ENCODE measurements around the gene MVB12B. TPM values are rescaled to one million over a fixed set of nuclear protein-coding genes. Genes with fewer than 3 reads are reported as not detected.

Gene MVB12B
- total RNA-seq, 4 donors from 2014 or later = 15.7 to 27.3 (median 22.7) TPM

DNA sequence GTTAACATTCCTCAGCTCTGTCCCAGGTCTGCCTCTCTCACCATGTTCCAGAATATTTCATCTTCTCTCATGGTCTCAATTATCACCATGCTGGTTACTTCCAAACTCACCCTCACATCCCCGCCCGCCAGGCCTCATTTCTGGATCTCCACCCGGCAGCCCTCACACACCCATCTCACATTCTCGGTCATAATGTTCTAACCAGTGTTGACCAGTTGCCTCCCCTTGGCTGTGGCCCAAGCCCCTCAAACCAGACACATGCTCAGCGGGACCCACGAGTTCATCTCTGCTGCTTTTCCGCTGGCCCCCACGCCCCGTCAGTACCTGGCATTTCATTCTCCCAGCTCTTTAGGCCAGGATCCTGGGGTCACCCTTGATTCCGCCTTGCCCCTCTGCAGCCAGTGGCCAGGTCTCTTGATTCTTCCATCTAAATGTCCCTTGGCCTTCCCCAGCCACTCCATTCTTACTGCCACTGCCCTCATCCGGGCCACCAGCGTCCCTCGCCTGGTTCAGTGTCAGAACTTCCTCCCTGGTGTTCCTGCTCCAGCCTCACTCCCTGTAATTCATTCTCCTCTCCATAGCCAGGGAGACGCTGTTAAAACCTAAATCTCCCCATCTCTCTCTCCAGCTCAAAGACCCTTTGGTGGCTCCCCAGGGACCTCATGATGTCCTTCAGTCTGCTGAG lies 141.7 kb downstream of the MVB12B start:
- H3K9me3 ChIP-seq = no peaks in the 10 kb centered on the region
- DNase-seq = no peak
- intact Hi-C loops (cut with DNase I; ENCODE audit: low total_unique reads) = no loop called here
- no peak overlapping the region for H3K27ac ChIP-seq
- no peaks in the 10 kb centered on the region for H3K27me3 ChIP-seq
- no peak for TF ChIP-seq POLR2A (IDR thresholded peaks at IDR 0.05)
- TF ChIP-seq, protein P1, sequence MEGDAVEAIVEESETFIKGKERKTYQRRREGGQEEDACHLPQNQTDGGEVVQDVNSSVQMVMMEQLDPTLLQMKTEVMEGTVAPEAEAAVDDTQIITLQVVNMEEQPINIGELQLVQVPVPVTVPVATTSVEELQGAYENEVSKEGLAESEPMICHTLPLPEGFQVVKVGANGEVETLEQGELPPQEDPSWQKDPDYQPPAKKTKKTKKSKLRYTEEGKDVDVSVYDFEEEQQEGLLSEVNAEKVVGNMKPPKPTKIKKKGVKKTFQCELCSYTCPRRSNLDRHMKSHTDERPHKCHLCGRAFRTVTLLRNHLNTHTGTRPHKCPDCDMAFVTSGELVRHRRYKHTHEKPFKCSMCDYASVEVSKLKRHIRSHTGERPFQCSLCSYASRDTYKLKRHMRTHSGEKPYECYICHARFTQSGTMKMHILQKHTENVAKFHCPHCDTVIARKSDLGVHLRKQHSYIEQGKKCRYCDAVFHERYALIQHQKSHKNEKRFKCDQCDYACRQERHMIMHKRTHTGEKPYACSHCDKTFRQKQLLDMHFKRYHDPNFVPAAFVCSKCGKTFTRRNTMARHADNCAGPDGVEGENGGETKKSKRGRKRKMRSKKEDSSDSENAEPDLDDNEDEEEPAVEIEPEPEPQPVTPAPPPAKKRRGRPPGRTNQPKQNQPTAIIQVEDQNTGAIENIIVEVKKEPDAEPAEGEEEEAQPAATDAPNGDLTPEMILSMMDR (IDR thresholded peaks at IDR 0.05) = no peak
- no peak for TF ChIP-seq POLR2AphosphoS5 (IDR thresholded peaks at IDR 0.05)
- no peak for TF ChIP-seq EP300 (IDR thresholded peaks at IDR 0.05; ENCODE audit: low read depth)
- H3K4me1 ChIP-seq = peaks cover 0 to 15% (median 2%) of the 10 kb centered on the region in 4 donors
- H3K4me3 ChIP-seq = no peak overlapping the region
- in situ Hi-C loops (cut with MboI; ENCODE audit: low pct_ligation_motif_present in 1 of 4, low pct_unique_long_range_greater_than_20kb in 1 of 4, low sequenced_read_pairs in 3 of 4) = no loop called here
- no peaks in the 10 kb centered on the region for H3K36me3 ChIP-seq
- 80 to 96% methylated on average over 2 to 14 of the region's 14 CpGs for WGBS, 2 donors (ENCODE audit: low coverage in 1 of 2)

DNA sequence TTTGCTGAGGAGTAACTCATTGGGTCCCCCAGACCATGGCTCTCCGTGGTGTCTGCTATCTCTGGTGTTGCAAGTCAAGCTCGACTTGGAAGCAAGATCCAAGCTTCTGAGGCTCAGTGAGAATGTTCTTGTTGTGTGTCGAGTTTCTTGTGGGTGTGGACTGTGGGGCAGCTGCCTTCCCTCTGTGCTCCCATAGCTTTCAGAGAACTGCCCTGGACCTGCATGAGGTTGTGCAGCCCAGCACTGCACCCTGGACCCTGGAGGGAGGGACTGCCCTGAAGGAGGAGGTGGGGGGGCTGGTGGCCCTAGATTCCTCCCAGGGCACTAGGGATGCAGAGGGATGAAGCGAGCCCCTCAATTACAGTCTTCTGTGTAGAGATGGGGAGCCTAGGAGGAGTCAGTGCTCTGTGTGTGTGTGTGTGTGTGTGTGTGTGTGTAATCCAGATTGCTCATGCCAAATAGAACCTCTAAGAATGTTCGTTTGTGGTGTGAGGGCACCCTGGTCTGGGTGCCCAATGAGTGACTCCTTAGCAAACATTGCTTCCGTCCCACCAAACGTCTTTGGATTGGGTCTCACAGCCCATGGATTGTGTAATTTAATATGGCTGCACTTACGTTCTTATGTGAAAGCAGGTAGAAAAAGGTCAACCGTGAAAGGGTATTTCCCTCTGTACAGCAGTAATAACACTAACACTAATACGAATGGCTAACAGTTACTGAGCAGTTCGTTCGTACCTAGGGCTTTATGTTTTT lies 143.8 kb downstream of the MVB12B start:
- WGBS, 2 donors (ENCODE audit: low coverage in 1 of 2) = 71 to 83% methylated on average over 4 to 12 of the region's 12 CpGs
- DNase-seq = no peak
- Histone ChIP-seq H3K4me3 (no peak overlapping the region), H3K9me3 (no peaks in the 10 kb centered on the region), H3K4me1 (peaks cover 0 to 15% (median 4%) of the 10 kb centered on the region in 4 donors), H3K27me3 (no peaks in the 10 kb centered on the region), H3K36me3 (no peaks in the 10 kb centered on the region), H3K27ac (peak overlapping the region; percentile 44 to 58 (median 53))
- intact Hi-C loops (cut with DNase I; ENCODE audit: low total_unique reads) = no loop called here
- in situ Hi-C loops (cut with MboI; ENCODE audit: low pct_ligation_motif_present in 1 of 4, low pct_unique_long_range_greater_than_20kb in 1 of 4, low sequenced_read_pairs in 3 of 4) = loop anchor here in 2 of 4 donors (10.0 kb wide), 1 partner anchor 156 kb away; no protein-coding TSS in a partner anchor
- TF ChIP-seq, protein P1 (IDR thresholded peaks at IDR 0.05) = no peak
- no peak for TF ChIP-seq POLR2AphosphoS5 (IDR thresholded peaks at IDR 0.05)
- TF ChIP-seq POLR2A (IDR thresholded peaks at IDR 0.05) = no peak
- no peak for TF ChIP-seq EP300 (IDR thresholded peaks at IDR 0.05; ENCODE audit: low read depth)

DNA sequence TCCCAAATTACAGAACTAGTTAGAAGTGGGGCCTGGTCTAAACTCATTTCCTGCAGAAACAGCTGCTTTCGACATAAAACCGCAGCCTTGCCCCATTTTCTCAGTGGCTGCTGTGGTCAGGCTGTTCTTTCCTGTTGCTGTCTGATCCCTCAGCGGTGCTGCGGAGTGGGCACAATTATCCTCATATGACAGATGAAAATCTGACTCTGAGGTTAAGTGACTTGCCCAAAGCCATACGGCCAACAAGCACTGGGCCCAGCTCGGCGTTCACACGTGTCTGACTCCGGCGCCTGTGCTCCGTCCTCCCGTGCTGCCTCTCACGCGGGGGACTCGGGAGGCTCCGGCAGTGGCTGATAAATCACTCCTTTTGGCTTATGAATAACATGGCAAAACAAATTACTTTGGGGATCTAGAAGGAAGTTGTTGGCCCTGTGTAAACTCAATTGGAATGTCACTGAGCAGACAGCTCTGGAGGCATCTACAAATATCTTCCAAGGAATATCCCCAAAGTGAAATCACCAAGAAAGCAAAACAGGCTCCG lies 144.5 kb downstream of the MVB12B start:
- Histone ChIP-seq H3K27me3 (no peaks in the 10 kb centered on the region), H3K36me3 (no peaks in the 10 kb centered on the region), H3K27ac (peak overlapping the region; percentile 44 to 58 (median 53)), H3K4me1 (peaks cover 0 to 15% (median 4%) of the 10 kb centered on the region in 4 donors), H3K9me3 (no peaks in the 10 kb centered on the region), H3K4me3 (no peak overlapping the region)
- intact Hi-C loops (cut with DNase I; ENCODE audit: low total_unique reads) (no loop called here), in situ Hi-C loops (cut with MboI; ENCODE audit: low pct_ligation_motif_present in 1 of 4, low pct_unique_long_range_greater_than_20kb in 1 of 4, low sequenced_read_pairs in 3 of 4) (loop anchor here in 2 of 4 donors (10.0 kb wide), 1 partner anchor 156 kb away; no protein-coding TSS in a partner anchor)
- peak; percentile 77 for DNase-seq
- 60 to 78% methylated on average over 4 to 17 of the region's 17 CpGs for WGBS, 2 donors (ENCODE audit: low coverage in 1 of 2)
- TF ChIP-seq EP300 (IDR thresholded peaks at IDR 0.05; ENCODE audit: low read depth) = no peak
- no peak for TF ChIP-seq POLR2AphosphoS5 (IDR thresholded peaks at IDR 0.05)
- TF ChIP-seq, protein P1 (IDR thresholded peaks at IDR 0.05) = no peak
- TF ChIP-seq POLR2A (IDR thresholded peaks at IDR 0.05) = no peak
